Left ventricle myocardium inferior (tissue), 1 donor: ENCODE data around the gene SEMA4D. TPM values are rescaled to one million over a fixed set of nuclear protein-coding genes. Genes with fewer than 3 reads are reported as not detected.

Experiments
- DNase-seq: peaks from one replicate; pipeline ENCODE4 v3.0.0-alpha.2; 2020
- H3K27ac ChIP-seq: fragments of 200-600 bp; replicated peaks from 2 replicates; pipeline ENCODE4 v1.8.0; 2021
- H3K27me3 ChIP-seq: fragments of 200-600 bp; 2 replicates; pipeline ENCODE4 v1.8.0; 2021; ENCODE audit warnings: low read depth
- H3K36me3 ChIP-seq: fragments of 200-600 bp; 2 replicates; pipeline ENCODE4 v1.8.0; 2021
- H3K4me1 ChIP-seq: fragments of 200-600 bp; 2 replicates; pipeline ENCODE4 v1.8.0; 2021
- H3K4me3 ChIP-seq: fragments of 200-600 bp; 2 replicates; pipeline ENCODE4 v1.8.0; 2021; ENCODE audit warnings: mild to moderate bottlenecking, moderate library complexity
- H3K9me3 ChIP-seq: fragments of 200-600 bp; replicated peaks from 2 replicates; pipeline ENCODE4 v1.8.0; 2021
- intact Hi-C: fragments of 100-400 bp; cut with micrococcal nuclease; formaldehyde crosslinking; loops from one replicate; pipeline ENCODE4 v1.11.0; 2022
- total RNA-seq: library from RNA; stranded (reverse); fragmentation: NEBNext Ultra II Directional; extraction: Animal tissue kit (Norgen Biotek cat#: 25700); gene quantifications from one replicate; pipeline ENCODE4 v1.2.1, GENCODE V29; 2021
- TF ChIP-seq, protein P1 (sequence below): fragments of 200-600 bp; IDR thresholded peaks from 2 replicates; pipeline ENCODE4 v1.8.0; 2021; ENCODE audit warnings: antibody characterized with exemption, mild to moderate bottlenecking, borderline replicate concordance
- donor health status: DM: no; HTN: yes; CAD: no; lungs with severe emphysema.

SEMA4D gene
- total RNA-seq, 1 donor from 2014 or later = 17.1 TPM

DNA sequence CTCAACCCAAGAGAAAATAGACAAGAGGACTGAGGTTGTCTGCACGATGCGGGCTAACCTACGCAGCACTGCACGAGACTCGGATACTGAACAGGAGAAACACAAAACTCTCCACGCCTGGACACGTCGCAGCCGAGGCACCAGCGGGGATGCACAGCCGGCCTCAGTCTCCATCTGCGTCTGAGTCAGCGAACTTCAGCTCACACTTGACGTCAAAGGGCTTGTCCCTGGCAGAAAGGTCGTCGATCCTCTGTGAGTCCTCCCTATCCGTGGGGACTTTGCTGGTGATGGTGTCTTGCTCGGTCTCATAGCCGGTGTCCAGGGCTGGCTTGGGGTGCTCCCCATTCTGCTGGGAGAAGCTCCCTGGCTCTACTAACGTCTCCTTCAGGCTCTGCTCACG, 119.4 kb downstream of the SEMA4D start:
- peaks cover 4% of the 10 kb centered on the region for H3K36me3 ChIP-seq
- intact Hi-C loops = no loop called here
- H3K4me1 ChIP-seq = no peaks in the 10 kb centered on the region

DNA sequence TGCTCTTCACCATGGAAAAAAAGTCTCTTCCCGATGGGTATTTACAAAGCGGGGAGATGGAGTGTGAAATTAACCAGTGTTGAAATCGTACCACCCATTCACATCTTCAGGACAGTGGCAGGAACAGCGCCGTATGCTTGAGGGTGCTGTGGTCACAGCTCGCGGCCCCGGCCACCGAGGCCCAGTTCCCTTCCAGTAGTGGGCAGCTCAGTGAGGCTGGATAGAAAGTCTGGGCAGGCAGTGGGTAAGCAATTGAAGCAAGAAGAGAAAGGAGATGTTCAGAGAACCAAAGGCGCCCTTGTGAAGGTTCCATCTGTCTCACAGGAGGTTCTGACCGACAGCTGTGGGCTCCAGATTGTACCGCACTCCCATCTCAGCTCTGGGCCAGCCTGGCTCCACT, 120.5 kb downstream of the SEMA4D start:
- no peak for DNase-seq
- H3K9me3 ChIP-seq = no peaks in the 10 kb centered on the region
- TF ChIP-seq, protein P1, sequence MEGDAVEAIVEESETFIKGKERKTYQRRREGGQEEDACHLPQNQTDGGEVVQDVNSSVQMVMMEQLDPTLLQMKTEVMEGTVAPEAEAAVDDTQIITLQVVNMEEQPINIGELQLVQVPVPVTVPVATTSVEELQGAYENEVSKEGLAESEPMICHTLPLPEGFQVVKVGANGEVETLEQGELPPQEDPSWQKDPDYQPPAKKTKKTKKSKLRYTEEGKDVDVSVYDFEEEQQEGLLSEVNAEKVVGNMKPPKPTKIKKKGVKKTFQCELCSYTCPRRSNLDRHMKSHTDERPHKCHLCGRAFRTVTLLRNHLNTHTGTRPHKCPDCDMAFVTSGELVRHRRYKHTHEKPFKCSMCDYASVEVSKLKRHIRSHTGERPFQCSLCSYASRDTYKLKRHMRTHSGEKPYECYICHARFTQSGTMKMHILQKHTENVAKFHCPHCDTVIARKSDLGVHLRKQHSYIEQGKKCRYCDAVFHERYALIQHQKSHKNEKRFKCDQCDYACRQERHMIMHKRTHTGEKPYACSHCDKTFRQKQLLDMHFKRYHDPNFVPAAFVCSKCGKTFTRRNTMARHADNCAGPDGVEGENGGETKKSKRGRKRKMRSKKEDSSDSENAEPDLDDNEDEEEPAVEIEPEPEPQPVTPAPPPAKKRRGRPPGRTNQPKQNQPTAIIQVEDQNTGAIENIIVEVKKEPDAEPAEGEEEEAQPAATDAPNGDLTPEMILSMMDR = no peak
- no peaks in the 10 kb centered on the region for H3K4me1 ChIP-seq
- no peaks in the 10 kb centered on the region for H3K27me3 ChIP-seq
- H3K36me3 ChIP-seq = peaks cover 2% of the 10 kb centered on the region
- no peak overlapping the region for H3K4me3 ChIP-seq
- no peak overlapping the region for H3K27ac ChIP-seq
- intact Hi-C loops = no loop called here

More for the DNA sequence above, 119.4 kb downstream of the SEMA4D start:
- DNase-seq = no peak
- no peaks in the 10 kb centered on the region for H3K27me3 ChIP-seq
- H3K4me3 ChIP-seq = no peak overlapping the region
- TF ChIP-seq, protein P1 = no peak
- no peaks in the 10 kb centered on the region for H3K9me3 ChIP-seq
- no peak overlapping the region for H3K27ac ChIP-seq

DNA sequence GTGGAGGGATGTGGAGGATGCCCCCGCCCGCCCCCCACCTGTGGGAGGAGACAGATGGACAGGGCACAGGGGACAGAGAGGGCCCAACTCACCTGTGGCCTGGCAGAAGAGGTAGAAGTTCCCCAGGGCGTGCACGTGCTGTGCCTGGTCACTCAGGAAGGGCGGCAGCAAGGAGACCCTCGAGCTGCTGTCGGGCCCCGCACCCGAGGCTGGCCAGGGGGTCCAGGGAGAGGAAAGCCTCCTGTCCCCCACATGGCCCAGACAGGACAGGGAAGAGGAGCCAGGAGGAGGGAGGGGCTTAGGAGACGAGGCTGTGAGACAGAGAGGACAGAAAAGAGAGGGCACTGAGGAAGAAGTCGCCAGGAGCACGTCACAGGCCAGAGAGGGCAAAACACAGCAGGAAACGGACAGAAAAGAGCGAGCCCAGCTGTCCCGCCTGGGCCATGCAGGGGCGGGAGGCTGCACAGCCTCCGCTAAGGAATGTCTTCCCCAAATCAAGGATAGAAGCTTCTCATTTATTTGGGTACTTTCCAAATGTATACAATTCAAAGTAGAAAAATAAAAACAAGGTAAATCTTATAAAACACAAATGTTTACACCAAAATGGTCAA, 121.1 kb downstream of the SEMA4D start:
- Histone ChIP-seq H3K4me3 (no peak overlapping the region), H3K27ac (no peak overlapping the region), H3K4me1 (no peaks in the 10 kb centered on the region), H3K27me3 (no peaks in the 10 kb centered on the region), H3K9me3 (no peaks in the 10 kb centered on the region), H3K36me3 (no peaks in the 10 kb centered on the region)
- intact Hi-C loops = no loop called here
- DNase-seq = no peak
- TF ChIP-seq, protein P1 = no peak

DNA sequence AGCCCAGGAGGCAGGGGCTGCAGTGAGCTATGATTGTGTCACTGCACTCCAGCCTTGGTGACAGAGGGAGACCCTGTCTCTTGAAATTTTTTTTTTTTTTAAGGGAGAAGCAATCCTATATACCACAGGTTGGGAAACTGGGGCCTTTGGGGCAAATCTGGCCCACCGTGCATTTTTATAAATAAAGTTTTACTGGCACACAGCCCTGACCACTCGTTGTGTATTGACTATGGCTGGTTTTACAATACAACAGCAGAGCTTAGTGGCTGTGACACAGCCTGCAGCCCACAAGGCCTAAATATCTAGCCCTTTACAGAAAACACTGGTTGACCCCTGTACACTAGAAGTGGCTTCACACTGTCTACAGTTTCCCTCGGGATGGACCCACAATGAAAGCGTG, 121.6 kb downstream of the SEMA4D start:
- DNase-seq = no peak
- Histone ChIP-seq H3K9me3 (no peaks in the 10 kb centered on the region), H3K4me3 (no peak overlapping the region), H3K27ac (no peak overlapping the region), H3K4me1 (no peaks in the 10 kb centered on the region), H3K27me3 (no peaks in the 10 kb centered on the region), H3K36me3 (no peaks in the 10 kb centered on the region)
- intact Hi-C loops = no loop called here
- TF ChIP-seq, protein P1 = no peak

DNA sequence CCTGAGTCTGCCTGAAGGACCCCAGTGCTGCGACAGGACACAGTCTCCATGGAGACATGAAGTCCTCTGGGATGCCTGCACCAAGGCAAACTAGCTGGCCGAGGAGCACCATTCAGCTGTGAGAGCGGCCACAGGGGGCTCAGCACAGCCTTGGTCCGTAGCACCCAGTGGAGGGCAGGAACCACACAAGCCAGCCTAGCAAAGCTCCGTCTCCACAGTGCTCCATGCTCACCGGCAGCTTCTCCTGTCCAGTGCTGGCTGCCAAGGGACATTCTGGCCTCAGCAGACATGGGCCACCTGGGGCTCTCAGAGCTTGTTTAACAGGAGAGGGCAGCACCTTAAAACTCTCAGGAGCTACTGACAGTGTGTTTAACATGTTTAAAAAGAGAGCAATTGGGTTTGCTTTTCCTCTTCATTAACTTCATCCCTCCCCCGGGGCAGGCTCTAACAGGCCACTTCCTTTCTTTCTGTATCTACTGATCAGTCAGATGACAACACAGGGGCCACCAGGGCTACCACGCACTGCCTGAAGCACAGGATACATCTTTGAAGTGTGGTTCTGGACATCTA, 122.6 kb downstream of the SEMA4D start:
- H3K4me1 ChIP-seq = no peaks in the 10 kb centered on the region
- H3K36me3 ChIP-seq = no peaks in the 10 kb centered on the region
- TF ChIP-seq, protein P1 = no peak
- no peak overlapping the region for H3K27ac ChIP-seq
- DNase-seq = no peak
- no peaks in the 10 kb centered on the region for H3K9me3 ChIP-seq
- no peaks in the 10 kb centered on the region for H3K27me3 ChIP-seq
- H3K4me3 ChIP-seq = no peak overlapping the region
- intact Hi-C loops = no loop called here
